ENCODE data around the gene SSBP1. TPM values are rescaled to one million over a fixed set of nuclear protein-coding genes. Genes with fewer than 3 reads are reported as not detected.
"Not testable (repeated sequence)": the region's sequence is repeated elsewhere in the genome, so short reads cannot be mapped to it uniquely, and the experiment has no call there.

The SSBP1 gene
- total RNA-seq, 1 experiment from 2014 or later = 551 TPM

GRCh38 chr7:141709318-141709717, 28.8 kb upstream of the SSBP1 start:
- no peak for DNase-seq (ENCODE audit: low spot score)

- no peak for DNase-seq (ENCODE audit: low spot score)
Observed at GRCh38 chr7:141709749-141710148, 28.4 kb upstream of the SSBP1 start.

GRCh38 chr7:141710301-141710700, 27.9 kb upstream of the SSBP1 start:
- DNase-seq (ENCODE audit: low spot score) = no peak

- DNase-seq (ENCODE audit: low spot score) = no peak
Observed at GRCh38 chr7:141712603-141713255, 25.4 kb upstream of the SSBP1 start.

- DNase-seq (ENCODE audit: low spot score) = no peak
Observed at GRCh38 chr7:141713890-141714289, 24.3 kb upstream of the SSBP1 start.

- DNase-seq (ENCODE audit: low spot score) = no peak
Observed at GRCh38 chr7:141714571-141714970, 23.6 kb upstream of the SSBP1 start.

- no peak for DNase-seq (ENCODE audit: low spot score)
Observed at GRCh38 chr7:141715018-141715417, 23.1 kb upstream of the SSBP1 start.

- DNase-seq (ENCODE audit: low spot score) = no peak
Observed at GRCh38 chr7:141715794-141716689, 22.1 kb upstream of the SSBP1 start.

- DNase-seq (ENCODE audit: low spot score) = no peak
Observed at GRCh38 chr7:141717450-141717849, 20.7 kb upstream of the SSBP1 start.

- no peak for DNase-seq (ENCODE audit: low spot score)
Observed at GRCh38 chr7:141722529-141722928, 15.6 kb upstream of the SSBP1 start.

- no peak for DNase-seq (ENCODE audit: low spot score)
Observed at GRCh38 chr7:141729020-141729419, 9.1 kb upstream of the SSBP1 start.

GRCh38 chr7:141731476-141732149, 6.5 kb upstream of the SSBP1 start:
- no peak for DNase-seq (ENCODE audit: low spot score)

- peak; percentile 24 for DNase-seq (ENCODE audit: low spot score)
Observed at GRCh38 chr7:141737118-141737835, 881 bp upstream of the SSBP1 start.

- no peak for DNase-seq (ENCODE audit: low spot score)
Observed at GRCh38 chr7:141738592-141739013, 445 bp downstream of the SSBP1 start.

GRCh38 chr7:141739250-141739649, 1.1 kb downstream of the SSBP1 start:
- no peak for DNase-seq (ENCODE audit: low spot score)

GRCh38 chr7:141742229-141742628, 4.1 kb downstream of the SSBP1 start:
- DNase-seq (ENCODE audit: low spot score) = no peak

GRCh38 chr7:141744131-141744530, 6.0 kb downstream of the SSBP1 start:
- DNase-seq (ENCODE audit: low spot score) = no peak

- no peak for DNase-seq (ENCODE audit: low spot score)
Observed at GRCh38 chr7:141748396-141748795, 10.2 kb downstream of the SSBP1 start.

- not testable (repeated sequence) for DNase-seq (ENCODE audit: low spot score)
Observed at GRCh38 chr7:141751904-141752303, 13.7 kb downstream of the SSBP1 start.

GRCh38 chr7:141752634-141753033, 14.5 kb downstream of the SSBP1 start:
- no peak for DNase-seq (ENCODE audit: low spot score)

GRCh38 chr7:141754939-141755338, 16.8 kb downstream of the SSBP1 start:
- peak; percentile 32 for DNase-seq (ENCODE audit: low spot score)

- no peak for DNase-seq (ENCODE audit: low spot score)
Observed at GRCh38 chr7:141763797-141764196, 25.6 kb downstream of the SSBP1 start, which contains the start of gene TAS2R3. TAS2R3 (plus strand) TSS chr7:141764097; CDS start chr7:141764159, 62 bp downstream.
